HEK293 (cell line): ENCODE results near the gene PLXNA2.
A peak's percentile ranks its signal among the peaks of the same experiment; 100 is the strongest.

ENCODE experiments used
- CTCF ChIA-PET: fragments of 350-600 bp; formaldehyde crosslinking; extraction: SDS; loops from one replicate; lab custom pipeline; 2021; ENCODE audit warnings: antibody characterized with exemption; lab: Yijun Ruan, JAX
- POLR2A ChIA-PET: fragments of 300-600 bp; formaldehyde crosslinking; extraction: SDS; loops from one replicate; lab custom pipeline; 2020; ENCODE audit warnings: antibody characterized with exemption, inconsistent platforms; lab: Yijun Ruan, JAX
- H3K27ac ChIP-seq: fragments of 200-500 bp; sonication (Bioruptor generic); 2 replicates; pipeline ENCODE4 v1.5.1; 2014; ENCODE audit warnings: low read depth, low read length, control low read depth, inconsistent platforms; ENCODE audit errors: extremely low read depth
- H3K36me3 ChIP-seq, 2 experiments: fragments of 200-500 bp in 1 of 2; sonication (Bioruptor generic) in 1 of 2; 1 replicate in 1 of 2; 2 replicates in 1 of 2; pipeline ENCODE4 v1.5.1; 2014 to 2017; ENCODE audit warnings: inconsistent platforms in 2 of 2, low read length in 2 of 2; ENCODE audit not compliant: control insufficient read depth in 2 of 2, insufficient read depth in 1 of 2
- H3K4me1 ChIP-seq: fragments of 200-500 bp; sonication (Bioruptor generic); 2 replicates; pipeline ENCODE4 v1.5.1; 2014; ENCODE audit warnings: mild to moderate bottlenecking, low read length, inconsistent platforms; ENCODE audit not compliant: control insufficient read depth, insufficient read depth
- H3K4me3 ChIP-seq: 2 replicates; pipeline ENCODE4 v1.5.1; 2011; ENCODE audit warnings: low read depth, mild to moderate bottlenecking, control low read depth, low read length, moderate library complexity
- H3K9me3 ChIP-seq: fragments of 200-500 bp; sonication (Bioruptor generic); 2 replicates; pipeline ENCODE4 v1.5.1; 2014; ENCODE audit warnings: low read depth, low read length, inconsistent platforms; ENCODE audit not compliant: control insufficient read depth, insufficient read depth
- BCL6B ChIP-seq: fragments of 450-650 bp; formaldehyde crosslinking; IDR thresholded peaks from 2 replicates; pipeline ENCODE4 v1.5.1; 2017; ENCODE audit warnings: missing biosample characterization, missing genetic modification characterization
- EGR2 ChIP-seq: fragments of 450-650 bp; formaldehyde crosslinking; IDR thresholded peaks from 2 replicates; pipeline ENCODE4 v1.5.1; 2016; ENCODE audit warnings: low read depth, missing biosample characterization, missing genetic modification characterization
- GLIS2 ChIP-seq: fragments of 450-650 bp; formaldehyde crosslinking; IDR thresholded peaks from 2 replicates; pipeline ENCODE4 v1.5.1; 2016; ENCODE audit warnings: missing biosample characterization, missing genetic modification characterization
- HIC1 ChIP-seq: fragments of 450-650 bp; formaldehyde crosslinking; IDR thresholded peaks from 2 replicates; pipeline ENCODE4 v1.5.1; 2016; ENCODE audit warnings: missing biosample characterization, missing genetic modification characterization
- OSR2 ChIP-seq: fragments of 450-650 bp; formaldehyde crosslinking; IDR thresholded peaks from 2 replicates; pipeline ENCODE4 v1.5.1; 2016; ENCODE audit warnings: missing biosample characterization, missing genetic modification characterization
- PBX3 ChIP-seq: sonication (generic); formaldehyde crosslinking; IDR thresholded peaks from 2 replicates; pipeline ENCODE4 v1.8.1; 2022; ENCODE audit warnings: mild to moderate bottlenecking, moderate library complexity, missing genetic modification reagents
- ZFHX2 ChIP-seq: fragments of 450-650 bp; formaldehyde crosslinking; conservative IDR thresholded peaks from 2 replicates; pipeline ENCODE4 v1.5.1; 2016; ENCODE audit warnings: missing biosample characterization, missing genetic modification characterization
- ZNF10 ChIP-seq: fragments of 450-650 bp; formaldehyde crosslinking; IDR thresholded peaks from 2 replicates; pipeline ENCODE4 v1.5.1; 2017; ENCODE audit warnings: missing biosample characterization, missing genetic modification characterization
- ZNF16 ChIP-seq: fragments of 450-650 bp; formaldehyde crosslinking; IDR thresholded peaks from 2 replicates; pipeline ENCODE4 v1.5.1; 2016; ENCODE audit warnings: low read depth, missing biosample characterization, missing genetic modification characterization
- ZNF202 ChIP-seq: fragments of 450-650 bp; formaldehyde crosslinking; IDR thresholded peaks from 2 replicates; pipeline ENCODE4 v1.5.1; 2016; ENCODE audit warnings: missing biosample characterization, missing genetic modification characterization, borderline replicate concordance
- ZNF324 ChIP-seq: fragments of 450-650 bp; formaldehyde crosslinking; IDR thresholded peaks from 2 replicates; pipeline ENCODE4 v1.5.1; 2016; ENCODE audit warnings: missing biosample characterization, missing genetic modification characterization
- ZNF341 ChIP-seq: fragments of 450-650 bp; formaldehyde crosslinking; IDR thresholded peaks from 2 replicates; pipeline ENCODE4; 2016; ENCODE audit warnings: low read depth, missing biosample characterization, missing genetic modification characterization
- ZNF391 ChIP-seq: fragments of 450-650 bp; formaldehyde crosslinking; IDR thresholded peaks from 2 replicates; pipeline ENCODE4 v1.5.1; 2016; ENCODE audit warnings: low read depth, missing biosample characterization, missing genetic modification characterization, borderline replicate concordance
- ZNF404 ChIP-seq: fragments of 450-650 bp; formaldehyde crosslinking; IDR thresholded peaks from 2 replicates; pipeline ENCODE4 v1.5.1; 2017; ENCODE audit warnings: missing biosample characterization, missing genetic modification characterization
- ZNF488 ChIP-seq: fragments of 450-650 bp; formaldehyde crosslinking; IDR thresholded peaks from 2 replicates; pipeline ENCODE4 v1.5.1; 2016; ENCODE audit warnings: missing biosample characterization, missing genetic modification characterization
- ZNF623 ChIP-seq: fragments of 450-650 bp; formaldehyde crosslinking; IDR thresholded peaks from 2 replicates; pipeline ENCODE4 v1.5.1; 2016; ENCODE audit warnings: missing biosample characterization, missing genetic modification characterization
- ZNF624 ChIP-seq: fragments of 450-650 bp; formaldehyde crosslinking; IDR thresholded peaks from 2 replicates; pipeline ENCODE4 v1.5.1; 2017; ENCODE audit warnings: missing biosample characterization, missing genetic modification characterization
- ZNF629 ChIP-seq: fragments of 450-650 bp; formaldehyde crosslinking; IDR thresholded peaks from 2 replicates; pipeline ENCODE4 v1.5.1; 2017; ENCODE audit warnings: missing biosample characterization, missing genetic modification characterization
- ZNF660 ChIP-seq: fragments of 450-650 bp; IDR thresholded peaks from 2 replicates; pipeline ENCODE4 v1.5.1; 2018; ENCODE audit warnings: missing biosample characterization, mild to moderate bottlenecking, missing genetic modification characterization
- ZNF776 ChIP-seq: fragments of 450-650 bp; formaldehyde crosslinking; IDR thresholded peaks from 2 replicates; pipeline ENCODE4 v1.5.0; 2017; ENCODE audit warnings: missing biosample characterization, missing genetic modification characterization, borderline replicate concordance

Gene PLXNA2

GRCh38 chr1:208174200-208174599 is 70.0 kb downstream of the PLXNA2 start:
- CTCF ChIA-PET: interaction anchor here (0.8 kb wide), 1 partner anchor 17 kb away, joined by 8 read pairs; no protein-coding TSS in a partner anchor
- H3K4me1 ChIP-seq: peaks cover 24% of the 10 kb centered on the region

GRCh38 chr1:208173749-208174148 is 70.4 kb downstream of the PLXNA2 start:
- Histone ChIP-seq H3K36me3 (no peaks in the 10 kb centered on the region), H3K4me1 (peaks cover 19% of the 10 kb centered on the region), H3K4me3 (no peak overlapping the region), H3K9me3 (no peaks in the 10 kb centered on the region), H3K27ac (no peak overlapping the region)
- TF ChIP-seq GLIS2 (tag by site-specific recombination) (no peak), ZNF624 (tag by site-specific recombination) (no peak), HIC1 (no peak), PBX3 (CRISPR knock-in tag) (no peak), ZNF202 (tag by site-specific recombination) (no peak), OSR2 (tag by site-specific recombination) (no peak), ZNF404 (tag by site-specific recombination) (no peak), BCL6B (tag by site-specific recombination) (no peak), ZNF324 (tag by site-specific recombination) (no peak), ZNF623 (tag by site-specific recombination) (no peak), ZNF16 (tag by site-specific recombination) (no peak), ZNF391 (tag by site-specific recombination) (no peak)
- POLR2A ChIA-PET: no interaction called here
- CTCF ChIA-PET: no interaction called here

More at GRCh38 chr1:208174200-208174599, 70.0 kb downstream of the PLXNA2 start:
- no peaks in the 10 kb centered on the region for H3K9me3 ChIP-seq
- POLR2A ChIA-PET: no interaction called here
- no peak overlapping the region for H3K4me3 ChIP-seq
- no peaks in the 10 kb centered on the region for H3K36me3 ChIP-seq
- TF ChIP-seq BCL6B (tag by site-specific recombination) (no peak), ZNF776 (tag by site-specific recombination) (no peak), ZNF629 (no peak), EGR2 (peak; percentile 97), ZNF660 (tag by site-specific recombination) (no peak), ZNF341 (tag by site-specific recombination) (peak; percentile 27; the same call in 1 of the 2 replicates), ZNF10 (tag by site-specific recombination) (no peak), ZNF488 (tag by site-specific recombination) (no peak), ZFHX2 (tag by site-specific recombination) (peak; percentile 76)
- H3K27ac ChIP-seq: no peak overlapping the region
